Nephron progenitor cell (in vitro differentiated cells): ENCODE data around the gene ABCA1.
A peak's percentile ranks its signal among the peaks of the same experiment; 100 is the strongest.

Source experiments
- DNase-seq: peaks from one replicate; pipeline ENCODE4 v3.0.0; 2021
- H3K27ac Mint-ChIP-seq: 2 replicates; pipeline ENCODE4 v1.8.0; 2021; ENCODE audit warnings: mild to moderate bottlenecking, moderate library complexity, mixed read lengths
- H3K27me3 Mint-ChIP-seq: 2 replicates; pipeline ENCODE4 v1.8.0; 2021; ENCODE audit warnings: mild to moderate bottlenecking, low read depth, mixed read lengths; ENCODE audit not compliant: poor library complexity
- H3K36me3 Mint-ChIP-seq: 2 replicates; pipeline ENCODE4 v1.8.0; 2021; ENCODE audit warnings: low read depth, mixed read lengths
- H3K4me1 Mint-ChIP-seq: 2 replicates; pipeline ENCODE4 v1.8.0; 2021; ENCODE audit warnings: mixed read lengths
- H3K4me3 Mint-ChIP-seq: 2 replicates; pipeline ENCODE4 v1.8.0; 2021; ENCODE audit warnings: mild to moderate bottlenecking, moderate library complexity, mixed read lengths
- H3K9me3 Mint-ChIP-seq: 2 replicates; pipeline ENCODE4 v1.8.0; 2021; ENCODE audit warnings: mild to moderate bottlenecking, moderate library complexity, mixed read lengths
- CTCF ChIP-seq: fragments of 200-600 bp; sonication (generic); IDR thresholded peaks from 2 replicates; pipeline ENCODE4 v1.5.0; 2021; ENCODE audit warnings: antibody characterized with exemption

The ABCA1 gene

GRCh38 chr9:104819033-104819432 is 108.9 kb downstream of the ABCA1 start:
- Mint-ChIP-seq H3K4me1 (no peaks in the 10 kb centered on the region), H3K27me3 (no peaks in the 10 kb centered on the region), H3K27ac (no peak overlapping the region), H3K36me3 (peaks cover 95% of the 10 kb centered on the region), H3K9me3 (peaks cover 8% of the 10 kb centered on the region), H3K4me3 (no peak overlapping the region)
- no peak for TF ChIP-seq CTCF
- DNase-seq: no peak

GRCh38 chr9:104817437-104817836 is 110.5 kb downstream of the ABCA1 start:
- DNase-seq: no peak
- peaks cover 89% of the 10 kb centered on the region for H3K36me3 Mint-ChIP-seq
- no peak for TF ChIP-seq CTCF
- peaks cover 8% of the 10 kb centered on the region for H3K9me3 Mint-ChIP-seq
- H3K27me3 Mint-ChIP-seq: no peaks in the 10 kb centered on the region
- no peaks in the 10 kb centered on the region for H3K4me1 Mint-ChIP-seq
- H3K27ac Mint-ChIP-seq: no peak overlapping the region
- H3K4me3 Mint-ChIP-seq: no peak overlapping the region

- Mint-ChIP-seq H3K27me3 (no peaks in the 10 kb centered on the region), H3K36me3 (peaks cover 90% of the 10 kb centered on the region), H3K4me3 (no peak overlapping the region), H3K4me1 (peaks cover 7% of the 10 kb centered on the region), H3K27ac (no peak overlapping the region), H3K9me3 (peaks cover 8% of the 10 kb centered on the region)
- no peak for DNase-seq
- TF ChIP-seq CTCF: no peak
These were observed 111.9 kb downstream of the ABCA1 start for GRCh38 chr9:104815851-104816565.

- H3K36me3 Mint-ChIP-seq: peaks cover 64% of the 10 kb centered on the region
- peak overlapping the region; percentile 89 for H3K27ac Mint-ChIP-seq
- peak; percentile 6 for DNase-seq
These were observed 117.3 kb downstream of the ABCA1 start for GRCh38 chr9:104810421-104811339.

GRCh38 chr9:104808035-104808614 is 119.8 kb downstream of the ABCA1 start:
- no peak overlapping the region for H3K4me3 Mint-ChIP-seq
- DNase-seq: no peak

More at GRCh38 chr9:104810421-104811339, 117.3 kb downstream of the ABCA1 start:
- Mint-ChIP-seq H3K4me3 (no peak overlapping the region), H3K9me3 (no peaks in the 10 kb centered on the region), H3K4me1 (peaks cover 16% of the 10 kb centered on the region), H3K27me3 (no peaks in the 10 kb centered on the region)
- TF ChIP-seq CTCF: no peak

More at GRCh38 chr9:104808035-104808614, 119.8 kb downstream of the ABCA1 start:
- TF ChIP-seq CTCF: no peak
- Mint-ChIP-seq H3K4me1 (peaks cover 16% of the 10 kb centered on the region), H3K9me3 (no peaks in the 10 kb centered on the region), H3K27ac (no peak overlapping the region), H3K36me3 (peaks cover 48% of the 10 kb centered on the region), H3K27me3 (no peaks in the 10 kb centered on the region)
